HG03066 (cell line): ENCODE results near the gene BCL7C.

Experiments
- ATAC-seq: cut with Tn5 transposase; IDR thresholded peaks from one replicate; pipeline ENCODE4 v1.9.1; 2021; ENCODE audit warnings: low read depth; ENCODE audit not compliant: unreplicated experiment

Gene BCL7C

GRCh38 chr16:30922960-30923535 is 29.2 kb upstream of the BCL7C start:
- ATAC-seq: peak; percentile 64

GRCh38 chr16:30922420-30922959 is 28.6 kb upstream of the BCL7C start:
- peak; percentile 70 for ATAC-seq

- peak; percentile 4 for ATAC-seq
Measured at GRCh38 chr16:30921748-30922419, 28.0 kb upstream of the BCL7C start.

GRCh38 chr16:30921459-30921747 is 27.5 kb upstream of the BCL7C start:
- no peak for ATAC-seq

GRCh38 chr16:30920891-30921290 is 27.0 kb upstream of the BCL7C start:
- no peak for ATAC-seq

- ATAC-seq: no peak
Measured at GRCh38 chr16:30918614-30919013, 24.7 kb upstream of the BCL7C start.

- no peak for ATAC-seq
Measured at GRCh38 chr16:30914830-30915229, 21.0 kb upstream of the BCL7C start.

GRCh38 chr16:30912794-30913412 is 19.0 kb upstream of the BCL7C start:
- ATAC-seq: no peak

GRCh38 chr16:30910427-30911029 is 16.7 kb upstream of the BCL7C start:
- no peak for ATAC-seq

GRCh38 chr16:30907064-30907463 is 13.2 kb upstream of the BCL7C start:
- no peak for ATAC-seq

GRCh38 chr16:30904114-30904780 is 10.4 kb upstream of the BCL7C start:
- no peak for ATAC-seq

GRCh38 chr16:30903596-30903995 is 9.7 kb upstream of the BCL7C start:
- ATAC-seq: no peak

- ATAC-seq: no peak
Measured at GRCh38 chr16:30903002-30903401, 9.1 kb upstream of the BCL7C start.

- ATAC-seq: no peak
Measured at GRCh38 chr16:30902029-30902972, 8.4 kb upstream of the BCL7C start.

GRCh38 chr16:30901201-30902028 is 7.5 kb upstream of the BCL7C start:
- ATAC-seq: no peak

GRCh38 chr16:30900588-30900987 is 6.7 kb upstream of the BCL7C start:
- no peak for ATAC-seq

- ATAC-seq: no peak
Measured at GRCh38 chr16:30899794-30900193, 5.9 kb upstream of the BCL7C start.

GRCh38 chr16:30896889-30897733 is 3.2 kb upstream of the BCL7C start:
- ATAC-seq: no peak
